H1 (cell line): Measurements from ENCODE around the gene PSKH1. TPM values are rescaled to one million over a fixed set of nuclear protein-coding genes. Genes with fewer than 3 reads are reported as not detected.

Source experiments
- CTCF ChIA-PET: fragments of 300-600 bp; sonication (Branson Sonifier 250); formaldehyde crosslinking; loops from one replicate; lab custom pipeline; 2021; ENCODE audit not compliant: partially characterized antibody; lab: Charles Lee
- POLR2A ChIA-PET: fragments of 300-600 bp; sonication (Branson Sonifier 250); formaldehyde crosslinking; loops from one replicate; lab custom pipeline; 2021; ENCODE audit warnings: inconsistent platforms; ENCODE audit not compliant: partially characterized antibody; lab: Charles Lee
- DNase-seq, 2 experiments: peaks; one replicate each; pipeline versions ENCODE4 v3.0.0 to v3.0.0-alpha.2; 2010 to 2022; ENCODE audit warnings: low spot score in 2 of 2, low read depth in 1 of 2, mixed read lengths in 1 of 2
- FAIRE-seq: peaks from 2 replicates; lab custom pipeline; 2011; peaks lifted over from hg19 to GRCh38; lab: Jason Lieb, UNC
- H2AFZ ChIP-seq: 2 replicates; pipeline ENCODE4 v1.8.1; 2012; ENCODE audit warnings: low read length, inconsistent platforms
- H2AK5ac ChIP-seq: 2 replicates; pipeline ENCODE4 v1.6.1; 2013; ENCODE audit warnings: low read depth, low read length
- H2BK120ac ChIP-seq: replicated peaks from 2 replicates; pipeline ENCODE3; 2013; ENCODE audit warnings: low read depth, low read length, inconsistent platforms
- H2BK12ac ChIP-seq: 2 replicates; pipeline ENCODE4 v1.6.1; 2013; ENCODE audit warnings: low read depth, low read length
- H2BK15ac ChIP-seq: 2 replicates; pipeline ENCODE4 v1.6.1; 2013; ENCODE audit warnings: low read length
- H2BK20ac ChIP-seq: 2 replicates; pipeline ENCODE4 v1.6.1; 2013; ENCODE audit warnings: low read length
- H2BK5ac ChIP-seq: 2 replicates; pipeline ENCODE4 v1.6.1; 2013; ENCODE audit warnings: low read depth, low read length
- H3K14ac ChIP-seq: 2 replicates; pipeline ENCODE4 v1.6.1; 2013; ENCODE audit warnings: inconsistent platforms; ENCODE audit not compliant: insufficient read length
- H3K18ac ChIP-seq: 2 replicates; pipeline ENCODE4 v1.6.1; 2013; ENCODE audit warnings: low read length; ENCODE audit errors: extremely low read depth
- H3K23ac ChIP-seq: 2 replicates; pipeline ENCODE4 v1.6.1; 2013; ENCODE audit warnings: inconsistent platforms; ENCODE audit not compliant: insufficient read length
- H3K23me2 ChIP-seq: 2 replicates; pipeline ENCODE4 v1.6.1; 2013; ENCODE audit warnings: low read depth, low read length
- H3K27ac ChIP-seq: 2 replicates; pipeline ENCODE4 v1.6.1; 2011; ENCODE audit warnings: low read depth, low read length, inconsistent platforms
- H3K27me3 ChIP-seq, 4 experiments: replicated peaks in 1 of 4; 1 replicate in 1 of 4; 2 replicates in 3 of 4; pipeline versions ENCODE4 v1.6.1 to v1.8.1; 2011 to 2013; ENCODE audit warnings: low read length in 3 of 4, mild to moderate bottlenecking in 3 of 4, inconsistent platforms in 2 of 4, mixed read lengths in 2 of 4, moderate library complexity in 1 of 4; ENCODE audit not compliant: control insufficient read depth in 3 of 4, insufficient read depth in 3 of 4; ENCODE audit errors: extremely low read depth in 1 of 4
- H3K36me3 ChIP-seq, 4 experiments: 2 replicates each; pipeline versions ENCODE4 v1.6.1 to v1.8.1; 2011 to 2013; ENCODE audit warnings: mild to moderate bottlenecking in 4 of 4, low read length in 3 of 4, moderate library complexity in 2 of 4, control low read depth in 1 of 4, inconsistent platforms in 1 of 4; ENCODE audit not compliant: insufficient read depth in 4 of 4, control insufficient read depth in 2 of 4
- H3K4ac ChIP-seq: replicated peaks from 2 replicates; pipeline ENCODE3; 2013; ENCODE audit warnings: low read length, low read depth, mixed read lengths, inconsistent platforms; ENCODE audit not compliant: insufficient read length
- H3K4me1 ChIP-seq, 4 experiments: replicated peaks in 1 of 4; 1 replicate in 1 of 4; 2 replicates in 3 of 4; pipeline versions ENCODE4 v1.6.1 to v1.8.1; 2011 to 2013; ENCODE audit warnings: low read length in 3 of 4, inconsistent platforms in 2 of 4, mixed read lengths in 1 of 4; ENCODE audit not compliant: insufficient read depth in 4 of 4, control insufficient read depth in 3 of 4
- H3K4me2 ChIP-seq, 2 experiments: 2 replicates each; pipeline versions ENCODE4 v1.6.1 to v1.8.1; 2011 to 2013; ENCODE audit warnings: low read depth in 2 of 2, low read length in 2 of 2, control low read depth in 1 of 2, inconsistent platforms in 1 of 2, mild to moderate bottlenecking in 1 of 2; ENCODE audit not compliant: insufficient read depth in 1 of 2
- H3K4me3 ChIP-seq, 4 experiments: fragments of 200-600, 300-600 bp in 1 of 4; sonication (generic), shearing (Covaris generic), sonication (Bioruptor Twin) in 1 of 4; 2 replicates each; pipeline versions ENCODE4 v1.5.1 to v1.8.1; 2011 to 2016; ENCODE audit warnings: low read length in 4 of 4, low read depth in 3 of 4, control low read depth in 2 of 4, inconsistent platforms in 2 of 4, mild to moderate bottlenecking in 2 of 4, mixed read lengths in 1 of 4, moderate library complexity in 1 of 4; ENCODE audit not compliant: insufficient read depth in 2 of 4; ENCODE audit errors: extremely low read depth in 1 of 4
- H3K56ac ChIP-seq: replicated peaks from 2 replicates; pipeline ENCODE3; 2013; ENCODE audit warnings: low read depth, mild to moderate bottlenecking, mixed read lengths, low read length, inconsistent platforms; ENCODE audit not compliant: insufficient read length
- H3K79me1 ChIP-seq: 2 replicates; pipeline ENCODE4 v1.6.1; 2013; ENCODE audit warnings: low read depth, low read length, control low read depth
- H3K79me2 ChIP-seq, 2 experiments: 2 replicates each; pipeline versions ENCODE4 v1.6.1 to v1.8.1; 2012 to 2013; ENCODE audit warnings: low read length in 2 of 2, mild to moderate bottlenecking in 2 of 2, inconsistent platforms in 1 of 2; ENCODE audit not compliant: insufficient read depth in 2 of 2, control insufficient read depth in 1 of 2
- H3K9ac ChIP-seq, 4 experiments: replicated peaks in 1 of 4; 1 replicate in 1 of 4; 2 replicates in 3 of 4; pipeline versions ENCODE4 v1.6.1 to v1.8.1; 2011 to 2013; ENCODE audit warnings: low read depth in 3 of 4, low read length in 3 of 4, control low read depth in 2 of 4, mild to moderate bottlenecking in 2 of 4, moderate library complexity in 2 of 4, inconsistent platforms in 1 of 4; ENCODE audit errors: extremely low read depth in 1 of 4
- H3K9me3 ChIP-seq, 2 experiments: 2 replicates each; pipeline versions ENCODE4 v1.6.1 to v1.8.1; 2012 to 2013; ENCODE audit warnings: mild to moderate bottlenecking in 2 of 2, moderate library complexity in 2 of 2, control low read depth in 1 of 2, inconsistent platforms in 1 of 2, low read depth in 1 of 2, low read length in 1 of 2, mixed read lengths in 1 of 2; ENCODE audit not compliant: insufficient read depth in 2 of 2
- H4K20me1 ChIP-seq, 2 experiments: replicated peaks in 1 of 2; 2 replicates each; pipeline versions ENCODE3 to v1.8.1; 2011 to 2013; ENCODE audit warnings: inconsistent platforms in 2 of 2, low read length in 2 of 2, mild to moderate bottlenecking in 1 of 2; ENCODE audit not compliant: insufficient read depth in 2 of 2, control insufficient read depth in 1 of 2
- H4K5ac ChIP-seq: 2 replicates; pipeline ENCODE4 v1.6.1; 2013; ENCODE audit warnings: low read length, low read depth, mixed read lengths, inconsistent platforms; ENCODE audit not compliant: insufficient read length
- H4K8ac ChIP-seq: 2 replicates; pipeline ENCODE4 v1.8.0; 2013; ENCODE audit warnings: mild to moderate bottlenecking, moderate library complexity, low read length, inconsistent platforms; ENCODE audit not compliant: insufficient read depth; ENCODE audit errors: extremely low read depth
- H4K91ac ChIP-seq: replicated peaks from 2 replicates; pipeline ENCODE3; 2013; ENCODE audit warnings: low read length, mixed read lengths, inconsistent platforms; ENCODE audit not compliant: insufficient read length
- WGBS, 2 experiments: shearing (Covaris generic) in 1 of 2; methylation state at CpG; one replicate each; pipeline versions ENCODE4 v1.1.6 to v1.1.7; 2013 to 2015; ENCODE audit warnings: low lambda C conversion rate in 2 of 2, mixed read lengths in 2 of 2, inconsistent platforms in 1 of 2, low coverage in 1 of 2, missing lambda C conversion rate in 1 of 2; ENCODE audit not compliant: insufficient replicate concordance in 2 of 2, insufficient coverage in 1 of 2, insufficient read length in 1 of 2; ENCODE audit errors: extremely low coverage in 1 of 2, missing lambda C conversion rate in 1 of 2; 5-methylcytosine and 5-hydroxymethylcytosine counted together
- polyA plus RNA-seq, 7 experiments: library from polyadenylated mRNA; depleted of rRNA in 3 of 7; stranded (reverse) in 5 of 7; unstranded in 2 of 7; fragments of >200 nt in 5 of 7; fragments of 200-250 nt in 2 of 7; gene quantifications; 1 replicate in 5 of 7; 2 replicates in 1 of 7; 4 replicates in 1 of 7; pipeline versions ENCODE4 v1.2.1 to v1.2.3, GENCODE V29; 2011 to 2013; ENCODE audit warnings: missing spikeins in 2 of 7, mixed read lengths in 2 of 7
- total RNA-seq: library from RNA; stranded (reverse); fragmentation: NEBNext Ultra II Directional; extraction: Animal tissue kit (Norgen Biotek cat#: 25700); gene quantifications from 2 replicates; pipeline ENCODE4 v1.2.1, GENCODE V29; 2021

PSKH1 gene
- total and polyA plus RNA-seq, 2 of the 8 experiments (the other 6 are each of a cell fraction or from before 2014, with no cell fraction given) = 24.8 to 51.0 TPM

DNA sequence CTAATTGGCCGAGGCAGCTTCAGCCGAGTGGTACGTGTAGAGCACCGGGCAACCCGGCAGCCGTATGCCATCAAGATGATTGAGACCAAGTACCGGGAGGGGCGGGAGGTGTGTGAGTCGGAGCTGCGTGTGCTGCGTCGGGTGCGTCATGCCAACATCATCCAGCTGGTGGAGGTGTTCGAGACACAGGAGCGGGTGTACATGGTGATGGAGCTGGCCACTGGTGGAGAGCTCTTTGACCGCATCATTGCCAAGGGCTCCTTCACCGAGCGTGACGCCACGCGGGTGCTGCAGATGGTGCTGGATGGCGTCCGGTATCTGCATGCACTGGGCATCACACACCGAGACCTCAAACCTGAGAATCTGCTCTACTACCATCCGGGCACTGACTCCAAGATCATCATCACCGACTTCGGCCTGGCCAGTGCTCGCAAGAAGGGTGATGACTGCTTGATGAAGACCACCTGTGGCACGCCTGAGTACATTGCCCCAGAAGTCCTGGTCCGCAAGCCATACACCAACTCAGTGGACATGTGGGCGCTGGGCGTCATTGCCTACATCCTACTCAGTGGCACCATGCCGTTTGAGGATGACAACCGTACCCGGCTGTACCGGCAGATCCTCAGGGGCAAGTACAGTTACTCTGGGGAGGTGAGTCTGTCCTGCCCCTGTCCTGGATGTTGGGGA lies 16.1 kb downstream of the PSKH1 start:
- Histone ChIP-seq H2BK12ac (no peak overlapping the region), H3K4me1 (no peaks in the 10 kb centered on the region), H2BK20ac (no peak overlapping the region), H3K79me2 (no peaks in the 10 kb centered on the region), H4K91ac (no peak overlapping the region), H3K27ac (no peak overlapping the region), H3K23ac (no peak overlapping the region), H2BK120ac (no peak overlapping the region), H3K9me3 (no peaks in the 10 kb centered on the region), H3K4me3 (no peak overlapping the region), H2BK5ac (no peak overlapping the region), H2AK5ac (no peak overlapping the region), H3K4me2 (no peak overlapping the region), H4K8ac (no peak overlapping the region), H2BK15ac (no peak overlapping the region), H3K56ac (no peak overlapping the region), H3K4ac (no peak overlapping the region), H3K14ac (no peak overlapping the region), H3K23me2 (no peaks in the 10 kb centered on the region; the same call in 1 of the 2 replicates), H2AFZ (no peak overlapping the region), H3K18ac (no peak overlapping the region), H3K79me1 (peaks cover 8% of the 10 kb centered on the region; the same call in 1 of the 2 replicates), H3K9ac (no peak overlapping the region; a peak in 2 of 7 replicates), H3K36me3 (peaks cover 0 to 17% (median 5%) of the 10 kb centered on the region in 4 experiments; a peak in 5 of 8 replicates), H4K20me1 (peaks cover 2 to 3% of the 10 kb centered on the region in 2 experiments), H4K5ac (no peak overlapping the region), H3K27me3 (no peaks in the 10 kb centered on the region)
- FAIRE-seq (no peak), DNase-seq (no peak)
- POLR2A ChIA-PET = interaction anchor here (0.5 to 3.4 kb wide), 4 partner anchors 13 to 74 kb away, joined by 3 to 9 read pairs (median 4); partner anchors contain the start of gene CENPT
- CTCF ChIA-PET = interaction anchor here (0.7 to 7.6 kb wide), 5 partner anchors 9 to 35 kb away, joined by 4 to 74 read pairs (median 6); partner anchors contain the start of genes LCAT and NRN1L
- WGBS, 2 experiments = 95% methylated on average over 36 of the region's 36 CpGs; no CpG with 5 or more reads in 1 of the 2 experiments
